GM19395 (cell line): ENCODE results near the gene TMEM47.

Source experiments
- ATAC-seq: cut with Tn5 transposase; IDR thresholded peaks from one replicate; pipeline ENCODE4 v1.9.1; 2021; ENCODE audit warnings: mild to moderate bottlenecking, moderate library complexity; ENCODE audit not compliant: unreplicated experiment

TMEM47 gene

DNA sequence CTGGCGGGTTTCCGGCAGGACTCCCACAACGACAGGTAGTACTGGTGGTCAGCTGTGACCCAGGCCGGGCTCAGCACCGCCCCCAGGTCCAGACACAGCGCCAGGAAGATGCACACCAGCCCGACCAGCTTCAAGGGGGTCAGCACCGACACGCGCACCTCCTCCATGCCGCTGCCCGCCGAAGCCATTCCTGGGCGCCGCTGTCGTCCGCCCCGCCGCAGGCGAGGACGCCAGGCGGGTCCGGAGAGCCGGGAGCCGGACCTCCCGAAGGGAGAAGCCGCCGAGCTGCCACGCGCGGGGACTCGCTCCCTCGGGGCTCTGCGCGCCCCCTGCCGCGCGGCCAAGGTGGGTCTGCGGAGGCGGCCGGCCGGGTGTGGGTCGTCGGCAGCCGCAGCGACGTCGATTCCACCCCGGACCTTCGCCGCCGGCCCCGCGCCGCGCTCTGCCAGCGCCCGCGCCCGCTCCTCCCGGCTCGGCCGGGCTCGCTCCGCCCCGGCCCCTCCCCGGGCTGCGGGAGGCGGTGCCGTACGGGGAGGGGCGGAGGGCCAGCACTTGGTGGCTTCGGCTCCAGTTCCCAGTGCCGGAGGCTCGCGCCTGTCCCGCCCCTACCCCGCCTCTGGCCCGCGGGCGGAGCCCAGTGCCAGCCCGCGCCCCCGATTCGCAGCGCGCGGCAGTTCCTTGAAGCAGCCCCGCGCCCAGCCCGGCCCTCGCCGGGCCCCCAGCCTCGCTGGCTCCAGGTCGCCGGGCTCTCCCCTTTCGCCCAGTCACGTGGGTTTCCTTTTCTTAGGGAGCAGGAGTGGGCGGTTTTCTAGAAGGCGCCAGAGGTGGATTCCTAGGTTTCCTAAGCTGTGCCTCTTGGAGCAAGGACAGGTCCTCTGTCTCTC, at the start of gene TMEM47:
TMEM47 (minus strand) TSS at position 444 of the 884 bp plus-strand sequence; CDS start at position 188, 256 bp downstream.
- ATAC-seq = no peak

DNA sequence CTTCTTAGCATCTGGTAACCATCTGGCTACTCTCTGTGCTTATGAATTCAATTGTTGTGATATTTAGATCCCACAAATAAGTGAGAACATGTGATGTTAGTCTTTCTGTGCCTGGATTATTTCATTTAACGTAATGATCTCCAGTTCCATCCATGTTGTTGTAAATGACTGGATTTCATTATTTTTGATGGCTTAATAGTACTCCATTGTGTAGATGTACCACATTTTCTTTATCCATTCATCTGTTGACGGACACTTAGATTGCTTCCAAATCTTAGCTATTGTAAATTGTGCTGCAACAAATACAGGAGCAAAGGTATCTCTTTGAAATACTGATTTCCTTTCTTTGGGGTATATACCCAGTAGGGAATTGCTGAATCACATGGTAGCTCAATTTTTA, 30.0 kb upstream of the TMEM47 start:
- no peak for ATAC-seq

DNA sequence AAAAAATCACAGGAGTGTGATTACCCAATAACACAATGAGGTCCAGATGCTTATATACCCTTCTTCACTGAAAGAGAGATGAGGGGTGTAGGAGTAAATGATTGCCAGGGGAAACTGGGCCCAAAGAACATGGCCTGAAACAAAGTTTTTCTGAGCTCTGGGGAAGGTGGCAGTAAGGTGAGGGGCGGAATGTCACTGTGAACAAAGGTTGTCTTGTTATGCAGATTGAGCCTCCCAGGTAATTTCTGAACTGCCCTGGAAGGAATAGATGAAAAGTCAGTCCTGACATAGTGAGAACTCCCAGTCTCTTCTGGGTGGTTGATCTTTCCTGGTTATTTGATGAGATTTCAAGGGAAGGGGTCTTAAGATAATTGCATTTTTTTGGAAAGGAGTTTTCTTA, 2.5 kb upstream of the TMEM47 start:
- no peak for ATAC-seq

DNA sequence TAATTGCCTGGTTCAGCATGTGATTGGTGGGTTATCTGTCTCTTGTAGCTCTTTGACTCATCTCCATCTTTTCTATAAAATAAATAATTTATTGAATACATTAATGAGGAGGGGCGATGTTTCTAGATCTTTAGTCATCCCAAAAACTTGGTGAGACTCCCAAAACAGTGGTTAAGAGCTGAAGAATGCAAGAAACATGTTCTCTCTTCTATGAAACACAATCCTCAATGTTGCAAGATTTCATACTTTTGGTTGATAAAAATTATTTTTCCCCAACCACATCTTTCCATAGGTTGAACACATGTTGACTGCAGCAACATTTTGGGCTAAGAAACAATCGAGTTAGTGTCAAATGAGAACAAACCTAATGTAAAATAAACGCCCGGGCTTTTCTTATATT, 1.2 kb upstream of the TMEM47 start:
- no peak for ATAC-seq

DNA sequence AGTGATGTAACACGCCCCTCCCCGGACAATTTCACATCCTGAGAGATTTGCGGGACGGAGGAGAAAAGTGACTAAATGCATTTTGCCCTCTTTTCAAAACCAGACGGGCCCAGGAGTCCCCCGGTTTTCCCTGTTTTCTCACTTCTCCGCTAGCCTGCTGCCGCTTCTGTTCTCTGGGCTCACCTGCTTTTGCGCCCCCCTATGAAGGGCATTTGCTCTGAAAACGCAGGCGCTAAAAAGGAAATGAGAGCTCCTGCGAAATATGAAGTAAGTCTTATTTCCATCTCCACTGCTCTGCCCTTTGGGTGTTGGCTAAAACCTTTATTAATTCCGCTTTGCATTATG, 613 bp upstream of the TMEM47 start:
- ATAC-seq = no peak

DNA sequence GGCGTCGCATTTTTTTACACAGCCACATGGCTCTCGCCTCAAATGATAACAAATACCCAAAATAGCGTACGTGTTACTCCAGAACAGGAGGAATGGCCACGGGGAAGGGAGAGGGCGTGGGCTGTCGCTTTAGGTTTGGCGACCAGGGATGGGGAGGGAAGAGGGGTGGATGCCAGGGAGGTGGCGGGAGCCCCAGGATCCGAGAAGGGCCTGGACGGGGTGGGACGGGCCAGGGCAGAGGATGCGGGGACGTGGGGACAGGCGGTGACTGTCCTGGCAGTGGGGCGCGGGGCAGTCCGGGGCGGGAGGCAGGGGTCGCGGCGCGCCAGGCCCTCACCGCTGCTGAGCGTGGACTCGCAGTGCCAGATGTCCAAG, 631 bp downstream of the TMEM47 start:
- no peak for ATAC-seq

DNA sequence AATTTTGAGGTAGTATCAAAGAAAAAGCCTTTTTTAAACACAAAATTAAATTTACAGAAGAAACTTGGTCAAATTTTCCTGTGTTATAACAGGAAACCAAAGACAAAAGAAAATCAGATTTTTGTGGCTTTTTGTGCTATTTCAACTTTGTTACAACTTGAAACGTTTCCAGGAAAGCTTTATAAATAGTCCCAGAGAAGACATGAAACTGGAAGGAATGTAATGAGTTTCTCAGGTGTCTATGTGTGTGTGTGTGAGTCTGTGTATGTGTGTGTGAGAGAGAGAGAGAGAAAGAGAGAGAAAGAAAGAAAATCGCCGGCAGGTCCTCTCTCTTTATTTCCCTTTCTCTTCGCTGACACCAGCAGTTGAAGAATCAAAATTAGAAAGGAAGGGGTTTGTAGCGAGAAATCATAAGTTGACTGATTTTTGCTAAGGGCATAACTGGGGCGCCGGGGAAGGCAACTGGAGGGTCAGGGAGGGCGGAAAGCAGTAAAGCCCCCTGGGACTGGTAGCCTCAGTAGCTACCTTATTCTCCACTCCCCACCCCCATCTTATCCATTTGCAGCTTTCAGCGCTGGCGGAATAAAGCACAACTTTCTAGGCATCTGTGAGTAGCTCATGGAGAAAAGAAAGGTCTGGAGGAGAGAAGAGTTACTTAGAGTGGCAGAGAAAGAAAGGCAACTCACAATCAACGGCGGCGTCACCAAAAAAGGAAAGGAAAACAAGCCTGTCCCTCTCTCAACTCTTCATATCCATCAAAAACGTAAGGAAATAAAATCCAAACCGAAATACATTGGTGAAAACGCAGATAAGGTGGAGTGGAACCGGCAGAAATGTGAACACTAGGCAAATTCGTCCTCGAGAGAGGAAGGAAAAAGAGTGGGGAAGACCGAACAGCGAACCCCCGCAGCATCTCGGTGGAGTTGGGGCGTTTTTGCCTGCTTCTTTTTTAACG, 1.3 kb downstream of the TMEM47 start:
- no peak for ATAC-seq

DNA sequence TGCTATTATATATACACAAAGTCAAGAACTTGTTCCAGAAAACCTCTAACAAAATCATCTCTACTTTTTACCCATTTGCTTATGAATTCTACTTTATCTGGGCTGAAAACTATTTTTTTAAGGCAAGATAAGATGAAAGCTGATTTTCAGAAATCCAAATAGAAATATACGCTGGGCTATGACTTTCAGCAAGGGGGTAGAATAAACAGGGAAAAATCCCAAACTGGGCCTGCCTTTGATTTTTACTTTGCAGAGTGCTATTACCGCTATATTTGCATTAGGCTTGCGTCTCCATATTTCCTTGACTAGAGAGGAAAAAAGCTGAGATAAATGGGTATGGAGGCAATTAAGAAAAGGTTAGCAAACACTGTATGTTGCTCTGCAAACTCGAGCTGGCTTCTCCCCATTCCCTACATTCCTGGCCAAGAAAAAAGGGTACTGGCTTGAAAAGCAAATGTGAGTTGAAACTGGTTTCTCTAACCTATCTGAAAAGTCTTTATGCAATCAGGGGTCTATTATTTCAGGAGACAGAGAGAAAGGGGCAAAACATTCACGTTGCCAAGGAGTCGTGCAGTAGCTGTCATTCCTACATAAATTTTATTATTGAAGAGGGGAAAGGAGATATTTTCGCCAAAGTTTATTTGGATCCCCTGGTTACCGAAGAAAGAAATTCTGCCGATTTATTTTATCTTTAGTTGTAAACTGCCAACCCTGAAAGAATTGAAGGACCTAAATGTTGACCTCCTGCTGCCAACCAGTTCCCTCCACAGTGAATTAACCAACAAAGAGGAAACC, 2.2 kb downstream of the TMEM47 start:
- no peak for ATAC-seq

DNA sequence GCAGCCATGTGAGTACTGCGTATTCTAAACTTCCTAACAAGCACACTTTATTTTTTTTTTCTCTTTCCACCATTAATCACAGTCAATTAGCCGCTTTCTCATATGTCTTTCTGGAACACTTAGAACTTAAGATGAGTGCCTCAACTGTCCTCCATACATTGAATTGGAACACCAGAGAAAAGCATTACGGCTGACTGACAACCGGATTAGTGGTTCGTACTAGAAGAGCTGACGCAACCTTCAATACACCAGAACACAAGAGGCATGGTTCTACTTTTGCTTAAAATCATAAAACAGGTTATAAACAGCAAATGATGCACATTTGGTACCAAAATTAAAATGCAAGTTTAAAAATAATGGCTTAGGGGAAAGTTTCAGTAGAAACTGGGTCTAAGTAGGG, 3.3 kb downstream of the TMEM47 start:
- no peak for ATAC-seq

DNA sequence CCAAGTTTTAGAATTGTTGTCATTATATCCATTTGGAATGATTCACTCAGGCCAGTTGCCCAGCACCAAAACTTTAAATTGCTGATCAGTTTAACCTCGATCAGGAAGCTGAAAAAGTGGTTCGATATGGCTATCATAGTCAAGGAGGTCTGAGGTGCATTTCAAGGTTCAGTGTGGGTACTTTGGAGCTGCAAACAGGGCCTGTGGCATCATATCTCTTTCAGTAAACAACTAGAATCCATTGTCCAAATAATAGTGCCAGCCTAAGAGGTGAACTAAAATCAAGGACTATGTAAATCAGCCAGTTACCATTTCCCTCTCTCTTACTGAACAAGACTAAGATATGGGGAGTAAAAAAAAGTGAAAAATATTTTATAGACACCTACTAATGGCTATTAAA, 14.2 kb downstream of the TMEM47 start:
- no peak for ATAC-seq

DNA sequence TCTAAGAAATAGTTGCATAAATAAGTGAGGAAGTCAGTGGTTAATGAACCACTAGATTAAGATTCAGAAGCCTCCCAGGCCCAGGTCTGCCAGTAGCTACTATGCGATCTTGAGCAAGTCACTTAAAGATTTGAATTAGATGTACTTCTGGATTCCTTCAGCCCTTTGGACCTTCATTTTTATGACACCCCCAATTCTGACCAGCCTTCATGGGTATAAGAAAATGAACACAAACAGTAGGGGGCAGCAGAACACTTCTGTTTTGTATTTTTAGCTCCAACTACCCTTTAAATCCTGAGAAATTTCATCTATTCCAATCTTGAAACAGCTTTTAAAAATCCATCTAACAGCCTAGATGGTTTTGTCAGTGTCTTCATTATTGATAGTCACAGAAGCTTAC, 19.0 kb downstream of the TMEM47 start:
- ATAC-seq = peak; percentile 54

DNA sequence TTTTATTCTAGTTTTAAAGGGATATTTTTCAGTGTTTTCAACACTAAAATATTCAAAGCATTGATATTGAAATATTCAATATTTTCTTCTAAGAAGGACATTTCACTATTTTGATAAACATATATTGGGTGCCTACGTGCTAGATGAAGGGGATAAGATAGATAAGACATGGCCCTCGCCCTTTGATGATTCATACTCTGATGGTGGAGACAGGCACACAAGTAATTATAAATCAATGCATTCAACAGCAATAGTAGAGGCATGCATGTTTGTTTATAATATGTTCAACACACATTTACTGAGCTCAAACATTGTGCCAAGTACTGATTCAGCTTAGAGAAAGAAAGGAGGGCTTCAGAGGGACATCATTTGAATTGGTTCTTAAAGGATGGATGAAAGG, 22.7 kb downstream of the TMEM47 start:
- no peak for ATAC-seq

DNA sequence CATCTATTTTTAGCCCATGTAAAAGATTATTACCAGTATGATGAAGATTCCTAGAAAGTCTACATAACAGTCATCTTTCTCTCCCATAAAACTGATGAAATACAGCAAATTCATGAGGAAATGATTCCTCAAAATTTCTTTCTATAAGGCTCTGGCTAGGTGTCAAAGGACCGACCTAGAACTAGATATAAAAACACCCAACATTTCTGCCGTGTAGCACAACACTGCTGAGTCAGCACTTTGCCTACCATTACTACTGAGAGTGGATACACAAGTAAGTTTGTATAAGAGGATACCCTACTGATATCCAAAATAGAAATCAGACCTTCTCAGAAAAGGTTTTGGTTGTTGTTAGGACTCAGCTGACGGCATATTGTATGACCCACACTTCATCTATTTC, 24.7 kb downstream of the TMEM47 start:
- no peak for ATAC-seq

DNA sequence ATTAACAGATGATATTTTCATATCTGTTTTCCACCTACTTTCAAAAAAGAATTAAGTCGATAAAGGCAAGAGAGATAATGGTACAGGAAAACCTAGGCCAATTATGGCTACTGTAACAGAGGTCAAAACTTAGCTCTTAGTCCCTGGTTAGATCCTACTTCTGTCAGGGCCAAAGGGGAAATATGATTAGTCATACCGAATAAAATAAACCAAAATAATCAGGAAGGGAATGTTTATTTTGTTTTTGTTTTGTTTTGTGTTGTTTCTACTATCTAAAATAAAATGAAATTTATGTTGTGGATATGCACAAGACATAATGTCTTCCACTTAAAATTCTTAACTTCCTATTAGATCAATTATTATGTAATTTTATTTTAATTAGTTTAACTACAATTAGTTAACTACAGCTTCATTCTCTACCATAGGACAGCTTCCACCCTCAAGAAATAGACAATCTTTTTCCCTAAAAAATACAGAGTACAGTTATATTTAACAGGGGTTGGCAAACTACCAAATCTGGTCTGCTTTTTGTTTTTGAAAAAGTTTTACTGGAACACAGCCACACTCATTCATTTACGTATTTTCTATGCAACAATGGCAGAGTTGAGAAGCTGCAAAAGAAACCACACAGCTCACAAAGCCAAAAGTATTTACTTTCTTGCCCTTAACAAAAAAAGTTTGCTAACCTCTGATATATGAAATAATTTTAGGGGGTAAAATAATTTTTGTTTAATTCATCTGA, 25.4 kb downstream of the TMEM47 start:
- no peak for ATAC-seq

DNA sequence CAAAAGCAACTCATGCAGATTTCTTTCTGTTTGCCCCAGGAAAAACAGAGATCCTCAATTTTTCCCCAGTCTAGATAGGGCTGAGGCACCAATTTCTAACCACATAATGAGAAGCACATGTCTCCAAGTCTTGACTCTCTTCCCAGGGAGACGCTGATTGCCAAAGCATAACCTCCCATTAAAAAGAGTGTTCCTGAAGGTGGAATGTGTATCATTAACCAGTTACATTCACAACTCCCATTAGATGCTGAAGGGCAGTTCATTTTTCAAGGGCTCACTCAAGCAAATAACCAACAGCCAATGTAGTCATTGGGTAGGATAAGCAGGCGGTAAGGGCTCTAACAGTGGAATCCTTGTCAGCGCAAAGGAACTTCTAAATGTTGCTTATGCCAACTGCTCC, 27.5 kb downstream of the TMEM47 start:
- no peak for ATAC-seq

DNA sequence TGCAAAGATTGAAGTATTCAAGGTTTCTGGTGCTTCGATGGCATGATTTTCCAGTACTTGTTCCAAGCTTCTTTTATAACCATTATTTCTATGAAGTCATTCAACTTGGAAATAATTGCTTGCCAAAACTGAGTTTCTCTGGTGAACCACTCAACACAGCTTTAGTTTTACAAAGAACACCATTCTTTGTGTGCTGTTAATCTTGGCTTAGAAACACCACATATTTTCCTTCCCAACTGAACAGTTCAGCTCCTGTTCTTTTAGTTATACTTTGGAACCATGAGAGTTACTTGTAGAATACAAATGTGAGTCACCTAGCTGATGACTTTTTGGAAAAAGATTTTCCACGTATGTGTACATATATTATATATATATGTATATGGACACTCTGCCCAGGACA, 32.7 kb downstream of the TMEM47 start:
- no peak for ATAC-seq

DNA sequence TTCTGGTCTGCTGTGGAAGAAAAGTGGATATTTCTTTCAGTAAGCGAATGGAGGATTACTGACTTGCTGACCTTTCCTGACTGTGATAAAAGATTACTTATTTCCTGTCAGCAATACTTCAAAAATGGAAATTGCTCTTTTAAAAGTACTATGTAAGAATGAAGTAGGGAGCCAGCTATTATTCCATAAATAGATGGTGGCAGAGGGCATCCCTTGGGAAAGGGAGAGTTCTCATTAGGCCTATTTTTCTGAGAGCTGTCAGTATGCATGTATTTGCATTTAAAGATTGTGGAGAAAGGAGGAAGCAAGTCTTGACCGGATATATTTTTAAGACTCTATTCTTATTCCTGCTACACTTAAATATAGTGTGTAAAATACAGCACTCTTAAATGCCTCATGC, 37.2 kb downstream of the TMEM47 start:
- no peak for ATAC-seq

DNA sequence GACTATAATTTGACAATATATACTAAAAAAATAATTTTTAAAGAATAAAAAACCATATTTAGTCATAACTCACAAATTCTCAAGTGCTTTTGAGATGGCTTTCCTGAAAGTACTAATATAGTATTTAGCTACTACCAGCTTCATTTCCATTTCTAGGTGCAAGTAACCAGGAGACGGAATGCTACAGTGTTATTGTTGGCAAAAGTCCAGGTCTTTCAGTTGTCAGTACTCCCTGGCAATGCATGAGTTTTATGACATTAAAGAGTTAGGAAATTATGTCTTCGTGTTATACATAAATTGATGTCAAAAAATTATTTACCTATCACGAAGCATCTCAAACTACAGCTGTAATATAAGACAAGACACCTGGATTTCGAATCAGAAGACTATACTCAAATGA, 45.0 kb downstream of the TMEM47 start:
- no peak for ATAC-seq

DNA sequence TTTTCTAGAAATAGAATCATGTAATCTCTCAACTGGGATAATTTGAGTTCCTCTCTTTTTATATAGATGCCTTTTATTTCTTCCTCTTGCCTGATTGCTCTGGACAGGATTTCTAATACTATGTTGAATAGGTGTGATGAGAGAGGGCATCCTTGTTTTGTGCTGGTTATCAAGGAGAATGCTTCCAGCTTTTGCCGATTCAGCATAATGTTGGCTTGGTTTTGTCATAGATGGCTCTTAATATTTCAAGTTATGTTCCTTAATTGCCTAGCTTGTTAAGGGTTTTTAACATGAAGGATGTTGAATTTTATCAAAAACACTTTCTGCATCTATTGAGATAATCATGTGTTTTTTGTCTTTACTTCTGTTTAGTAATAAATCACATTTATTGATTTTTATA, 58.7 kb downstream of the TMEM47 start:
- ATAC-seq = no peak

DNA sequence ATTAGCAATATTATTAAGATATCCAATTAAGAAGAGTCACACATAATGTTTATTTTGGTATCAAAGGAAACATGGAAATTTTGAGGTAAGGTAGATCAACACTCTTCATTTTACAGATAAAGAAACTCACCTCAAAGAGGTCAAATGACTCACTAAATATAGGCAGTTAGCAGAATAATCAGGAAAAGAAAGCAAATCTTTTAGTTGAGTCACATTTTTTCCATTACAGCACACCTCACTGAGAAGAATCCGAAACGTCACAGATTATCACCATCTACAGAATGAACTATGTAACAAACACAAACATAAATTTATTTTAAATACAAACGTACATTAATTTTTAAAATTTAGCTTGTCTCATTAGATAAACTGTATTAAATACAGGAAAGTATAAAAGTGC, 70.1 kb downstream of the TMEM47 start:
- ATAC-seq = no peak
